GM18951 (cell line): ENCODE results near the gene TAAR2.

Source experiments
- POLR2A ChIP-seq: IDR thresholded peaks from 4 replicates; pipeline ENCODE4 v1.6.1; 2011; ENCODE audit warnings: mild to moderate bottlenecking; ENCODE audit not compliant: insufficient read length, insufficient read depth; ENCODE audit errors: extremely low read depth
- in situ Hi-C: fragments of 300-500 bp; cut with MboI; formaldehyde crosslinking; loops from one replicate; pipeline ENCODE4 v1.12.0; 2022; ENCODE audit warnings: low sequenced_read_pairs, mixed read lengths, inconsistent platforms; ENCODE audit not compliant: unreplicated experiment

Gene TAAR2

DNA sequence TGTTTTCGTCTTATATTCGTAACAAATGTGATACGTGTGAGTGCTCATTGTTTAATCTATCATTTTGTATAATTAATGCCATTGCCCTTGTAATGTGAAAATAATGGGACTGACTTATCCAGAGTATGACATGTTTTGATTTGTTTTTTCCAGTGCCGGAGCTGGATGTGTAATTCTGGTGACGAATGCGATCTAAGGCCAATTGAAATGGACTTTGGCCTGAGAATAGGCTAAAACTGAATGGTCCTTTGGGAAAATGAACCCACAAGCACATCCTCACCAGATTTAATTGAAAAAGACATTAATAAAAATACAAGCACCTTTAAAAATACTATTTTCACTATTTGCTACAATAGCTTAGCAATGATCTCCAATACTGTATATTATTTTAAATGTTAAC lies 27.9 kb downstream of the TAAR2 start:
- TF ChIP-seq POLR2A = no peak
- in situ Hi-C loops = no loop called here

DNA sequence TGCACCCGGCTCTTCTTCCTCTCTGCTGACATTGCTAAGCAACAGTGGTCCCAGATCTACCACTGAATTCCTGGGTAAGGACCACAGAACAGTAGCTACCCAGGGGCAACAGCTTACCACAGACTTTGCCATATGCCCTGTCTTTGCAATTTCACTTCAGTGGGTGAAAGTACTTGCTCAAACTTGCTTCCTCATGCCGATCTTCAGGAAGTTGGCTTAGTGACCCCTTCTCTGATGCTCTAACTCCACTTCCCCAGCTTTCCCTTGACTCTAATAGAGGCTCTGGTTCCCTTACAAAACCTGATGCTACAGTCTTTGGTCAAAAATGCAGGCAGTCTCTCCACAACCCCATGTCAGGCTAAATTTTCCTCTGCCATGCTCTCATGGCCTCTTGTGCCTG lies 31.2 kb downstream of the TAAR2 start:
- in situ Hi-C loops = no loop called here
- TF ChIP-seq POLR2A = no peak

DNA sequence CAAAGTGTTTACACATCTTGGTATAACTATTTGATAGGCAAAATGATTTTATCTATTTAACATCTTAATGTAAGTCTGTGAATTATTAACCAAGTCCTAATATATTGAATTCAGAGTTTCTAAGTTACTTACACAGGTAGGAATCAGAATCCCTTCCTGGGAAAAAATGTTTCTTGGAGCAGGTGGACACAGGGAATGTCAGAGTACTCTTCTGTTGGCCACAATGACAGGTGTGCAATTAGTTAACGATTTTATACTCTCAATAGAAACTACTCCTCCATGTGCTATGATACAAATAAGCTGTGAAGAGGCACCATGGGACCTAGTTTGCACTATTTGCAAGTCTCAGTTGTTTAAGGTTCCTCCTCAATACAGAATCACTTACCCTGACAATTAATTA lies 33.7 kb downstream of the TAAR2 start:
- in situ Hi-C loops = no loop called here
- no peak for TF ChIP-seq POLR2A

DNA sequence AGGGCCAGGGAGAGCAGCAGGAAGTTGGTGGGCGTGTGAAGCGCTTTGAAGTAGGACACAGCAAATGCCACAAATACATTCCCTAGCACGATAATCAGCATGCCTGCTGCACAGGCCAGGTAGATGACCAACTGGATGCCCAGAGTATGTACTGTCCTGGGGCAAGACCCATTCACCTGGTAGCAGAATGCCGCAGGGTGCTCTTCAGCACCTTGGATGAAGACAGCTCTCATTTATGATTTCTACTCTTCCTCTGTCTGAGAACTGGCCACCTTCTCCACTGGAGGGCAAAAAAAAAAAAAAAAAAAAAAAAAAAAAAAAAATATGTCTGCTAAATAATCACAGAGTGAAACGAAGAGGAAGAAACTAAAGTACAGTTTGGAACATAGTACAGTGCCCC lies 34.6 kb downstream of the TAAR2 start, which contains the start of gene TAAR5:
Gene TAAR5 (minus strand): TSS at position 288 of the 400 bp plus-strand sequence. CDS start 55 bp downstream, at position 233.
- no peak for TF ChIP-seq POLR2A
- in situ Hi-C loops = no loop called here

DNA sequence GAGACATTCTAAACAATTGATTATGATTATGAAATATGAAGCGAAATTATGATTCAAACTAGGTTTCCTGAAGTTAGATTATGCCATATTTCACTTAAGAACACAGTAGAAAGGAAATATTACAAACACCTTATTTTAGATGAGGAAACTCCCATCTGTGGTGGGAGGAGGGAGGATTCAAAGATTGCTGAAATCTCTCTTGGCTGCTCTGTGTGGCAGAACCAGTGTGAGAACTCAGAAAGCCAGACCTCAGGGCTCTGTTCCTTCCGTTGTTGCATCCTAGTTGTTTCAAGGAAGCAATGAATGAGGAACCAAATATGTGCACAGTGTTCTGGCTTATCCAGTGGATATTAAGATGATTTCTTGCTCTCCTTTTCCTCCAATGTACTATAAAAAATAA lies 36.7 kb downstream of the TAAR2 start:
- no peak for TF ChIP-seq POLR2A
- in situ Hi-C loops = no loop called here

DNA sequence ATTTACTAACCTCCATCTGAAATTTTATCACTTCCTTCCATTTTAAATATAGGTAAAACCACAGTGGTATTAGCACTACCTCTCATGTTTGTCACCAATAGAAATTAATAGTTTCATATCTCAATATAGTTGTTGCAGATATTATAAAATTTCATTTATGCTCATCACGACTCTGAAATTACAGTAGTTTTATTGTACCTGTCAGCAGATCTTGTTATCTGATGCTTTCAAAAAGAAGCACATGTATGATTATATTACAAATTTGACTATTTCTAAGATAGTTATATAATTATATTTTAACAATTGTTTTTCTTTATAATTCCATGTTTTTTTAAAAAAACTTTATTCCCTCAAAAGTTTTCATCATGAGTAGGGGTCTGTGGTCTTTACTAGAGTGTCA lies 39.4 kb downstream of the TAAR2 start:
- in situ Hi-C loops = no loop called here
- no peak for TF ChIP-seq POLR2A

DNA sequence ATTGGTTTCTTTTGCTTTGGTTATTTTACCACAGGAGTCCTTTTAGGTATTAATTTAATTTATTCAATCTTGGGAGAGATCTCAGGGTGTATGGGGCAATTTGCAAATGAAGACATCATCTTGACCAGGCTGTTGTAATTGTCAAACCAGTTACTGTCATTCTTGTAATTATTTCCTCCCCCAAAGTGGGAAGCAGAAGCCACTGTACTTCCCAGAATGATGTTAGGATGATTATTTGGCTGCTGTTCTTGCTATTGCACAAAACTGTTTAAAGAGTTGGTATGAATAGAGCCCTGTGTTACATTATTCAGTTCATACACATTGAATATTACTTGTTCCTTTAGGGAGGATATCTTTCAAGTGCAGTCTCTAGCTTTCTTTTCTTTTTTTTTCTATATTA lies 52.3 kb downstream of the TAAR2 start:
- no peak for TF ChIP-seq POLR2A
- in situ Hi-C loops = no loop called here

DNA sequence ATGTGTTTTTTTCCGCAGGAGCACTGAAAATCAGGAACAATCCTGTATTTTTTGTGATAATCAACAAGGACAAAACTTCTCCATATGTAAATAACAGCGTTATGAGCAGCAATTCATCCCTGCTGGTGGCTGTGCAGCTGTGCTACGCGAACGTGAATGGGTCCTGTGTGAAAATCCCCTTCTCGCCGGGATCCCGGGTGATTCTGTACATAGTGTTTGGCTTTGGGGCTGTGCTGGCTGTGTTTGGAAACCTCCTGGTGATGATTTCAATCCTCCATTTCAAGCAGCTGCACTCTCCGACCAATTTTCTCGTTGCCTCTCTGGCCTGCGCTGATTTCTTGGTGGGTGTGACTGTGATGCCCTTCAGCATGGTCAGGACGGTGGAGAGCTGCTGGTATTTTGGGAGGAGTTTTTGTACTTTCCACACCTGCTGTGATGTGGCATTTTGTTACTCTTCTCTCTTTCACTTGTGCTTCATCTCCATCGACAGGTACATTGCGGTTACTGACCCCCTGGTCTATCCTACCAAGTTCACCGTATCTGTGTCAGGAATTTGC lies 53.8 kb downstream of the TAAR2 start, which contains the start of gene TAAR6:
Gene TAAR6 (plus strand): TSS at position 102 of the 557 bp plus-strand sequence. CDS start 0 bp downstream, at position 102.
- in situ Hi-C loops = no loop called here
- TF ChIP-seq POLR2A = no peak

DNA sequence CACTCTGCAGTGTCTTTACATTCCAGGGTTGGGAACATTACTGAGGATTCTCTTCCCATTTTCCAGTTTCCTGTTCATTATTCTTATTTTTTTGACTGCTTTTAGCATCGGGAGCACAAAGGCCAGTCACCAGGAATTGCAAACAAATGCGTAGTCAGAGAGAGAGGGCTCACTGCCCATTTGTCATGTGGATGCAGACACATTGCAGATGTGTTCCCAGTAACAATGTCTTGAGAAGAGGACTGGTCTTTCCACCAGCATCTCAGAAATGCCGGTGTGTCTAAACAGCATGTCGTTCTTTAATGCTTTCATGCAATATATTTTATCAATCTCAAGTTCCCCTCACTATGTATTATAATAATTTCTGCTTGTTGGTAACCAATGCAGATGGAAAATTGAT lies 54.9 kb downstream of the TAAR2 start:
- in situ Hi-C loops = no loop called here
- no peak for TF ChIP-seq POLR2A

DNA sequence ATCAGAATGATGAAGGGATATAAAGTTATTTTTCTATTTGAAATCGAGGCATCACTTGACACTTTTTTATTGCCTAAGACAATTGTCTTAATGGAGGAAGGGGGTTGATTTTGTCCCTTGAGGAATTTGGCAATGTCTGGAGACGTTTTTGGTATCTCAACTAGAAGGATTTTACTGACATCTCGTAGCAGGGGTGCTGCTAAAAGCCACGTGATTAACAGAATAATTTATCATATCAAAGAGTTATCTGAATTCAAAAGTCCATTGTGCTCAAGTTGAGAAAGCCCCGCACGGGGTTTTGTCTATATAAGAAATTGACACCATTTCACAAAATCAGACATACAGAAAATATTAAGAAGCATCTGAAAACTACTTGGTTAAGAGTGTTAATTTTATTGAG lies 55.5 kb downstream of the TAAR2 start:
- no peak for TF ChIP-seq POLR2A
- in situ Hi-C loops = no loop called here

DNA sequence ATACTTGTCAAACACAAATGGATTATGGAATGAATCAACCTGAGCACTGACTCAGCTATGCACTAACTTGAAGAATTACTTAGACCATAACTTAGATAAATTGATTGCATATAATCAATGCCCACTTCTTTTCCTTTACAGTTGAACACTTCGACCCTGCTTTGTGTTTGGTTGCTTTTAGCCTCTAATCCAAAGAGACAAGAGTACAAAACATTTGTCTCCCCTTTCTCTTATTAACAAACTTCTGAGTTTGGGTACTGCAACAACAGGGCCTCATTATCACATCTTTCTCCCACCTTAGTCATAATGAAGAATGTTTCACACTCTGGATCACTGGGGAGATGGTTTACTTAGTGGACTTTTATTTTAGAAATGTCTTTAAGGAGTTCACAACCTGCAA lies 56.5 kb downstream of the TAAR2 start:
- TF ChIP-seq POLR2A = no peak
- in situ Hi-C loops = no loop called here
